Rectal smooth muscle tissue (tissue), 1 donor: ENCODE results near the gene SLC29A3.

Experiments used
- H3K27ac ChIP-seq: one replicate; pipeline ENCODE4 v1.7.0; 2013; ENCODE audit warnings: low read depth, low read length, inconsistent platforms
- H3K27me3 ChIP-seq: one replicate; pipeline ENCODE4 v1.7.0; 2013; ENCODE audit warnings: low read length; ENCODE audit not compliant: control insufficient read depth, insufficient read depth
- H3K36me3 ChIP-seq: one replicate; pipeline ENCODE4 v1.7.0; 2013; ENCODE audit warnings: low read length; ENCODE audit not compliant: control insufficient read depth, insufficient read depth
- H3K4me1 ChIP-seq: one replicate; pipeline ENCODE4 v1.7.0; 2013; ENCODE audit warnings: low read length; ENCODE audit not compliant: control insufficient read depth, insufficient read depth
- H3K4me3 ChIP-seq: one replicate; pipeline ENCODE4 v1.7.0; 2013; ENCODE audit warnings: low read length
- H3K9ac ChIP-seq: one replicate; pipeline ENCODE4 v1.7.0; 2013; ENCODE audit warnings: low read length

SLC29A3 gene

GRCh38 chr10:71338728-71339495 is 19.9 kb downstream of the SLC29A3 start:
- Histone ChIP-seq H3K9ac (no peak overlapping the region), H3K36me3 (no peaks in the 10 kb centered on the region), H3K4me1 (no peaks in the 10 kb centered on the region), H3K27ac (no peak overlapping the region), H3K27me3 (no peaks in the 10 kb centered on the region), H3K4me3 (no peak overlapping the region)

GRCh38 chr10:71339796-71340589 is 20.9 kb downstream of the SLC29A3 start:
- no peak overlapping the region for H3K27ac ChIP-seq
- H3K36me3 ChIP-seq: no peaks in the 10 kb centered on the region
- no peaks in the 10 kb centered on the region for H3K4me1 ChIP-seq
- no peak overlapping the region for H3K9ac ChIP-seq
- no peaks in the 10 kb centered on the region for H3K27me3 ChIP-seq
- H3K4me3 ChIP-seq: no peak overlapping the region

- Histone ChIP-seq H3K27me3 (no peaks in the 10 kb centered on the region), H3K4me3 (no peak overlapping the region), H3K36me3 (no peaks in the 10 kb centered on the region), H3K9ac (no peak overlapping the region), H3K4me1 (no peaks in the 10 kb centered on the region), H3K27ac (no peak overlapping the region)
Measured at GRCh38 chr10:71342573-71343391, 23.7 kb downstream of the SLC29A3 start.

- Histone ChIP-seq H3K27ac (no peak overlapping the region), H3K4me3 (no peak overlapping the region), H3K27me3 (no peaks in the 10 kb centered on the region), H3K36me3 (no peaks in the 10 kb centered on the region), H3K9ac (no peak overlapping the region), H3K4me1 (no peaks in the 10 kb centered on the region)
Measured at GRCh38 chr10:71343392-71343773, 24.3 kb downstream of the SLC29A3 start.

- Histone ChIP-seq H3K4me3 (no peak overlapping the region), H3K9ac (no peak overlapping the region), H3K27ac (no peak overlapping the region), H3K4me1 (no peaks in the 10 kb centered on the region), H3K36me3 (no peaks in the 10 kb centered on the region), H3K27me3 (no peaks in the 10 kb centered on the region)
Measured at GRCh38 chr10:71344154-71344925, 25.3 kb downstream of the SLC29A3 start.

GRCh38 chr10:71344993-71345480 is 26.0 kb downstream of the SLC29A3 start:
- no peaks in the 10 kb centered on the region for H3K27me3 ChIP-seq
- no peak overlapping the region for H3K4me3 ChIP-seq
- no peak overlapping the region for H3K9ac ChIP-seq
- H3K36me3 ChIP-seq: no peaks in the 10 kb centered on the region
- no peaks in the 10 kb centered on the region for H3K4me1 ChIP-seq
- no peak overlapping the region for H3K27ac ChIP-seq

- Histone ChIP-seq H3K9ac (no peak overlapping the region), H3K4me1 (no peaks in the 10 kb centered on the region), H3K27ac (no peak overlapping the region), H3K36me3 (no peaks in the 10 kb centered on the region), H3K4me3 (no peak overlapping the region), H3K27me3 (no peaks in the 10 kb centered on the region)
Measured at GRCh38 chr10:71345694-71346093, 26.6 kb downstream of the SLC29A3 start.

- Histone ChIP-seq H3K4me3 (no peak overlapping the region), H3K27ac (no peak overlapping the region), H3K27me3 (no peaks in the 10 kb centered on the region), H3K9ac (no peak overlapping the region), H3K4me1 (no peaks in the 10 kb centered on the region), H3K36me3 (peaks cover 5% of the 10 kb centered on the region)
Measured at GRCh38 chr10:71346731-71347130, 27.7 kb downstream of the SLC29A3 start.

- Histone ChIP-seq H3K27ac (no peak overlapping the region), H3K4me3 (no peak overlapping the region), H3K27me3 (no peaks in the 10 kb centered on the region), H3K36me3 (peaks cover 5% of the 10 kb centered on the region), H3K9ac (no peak overlapping the region), H3K4me1 (no peaks in the 10 kb centered on the region)
Measured at GRCh38 chr10:71347587-71348395, 28.7 kb downstream of the SLC29A3 start.

- Histone ChIP-seq H3K4me3 (no peak overlapping the region), H3K4me1 (no peaks in the 10 kb centered on the region), H3K27ac (no peak overlapping the region), H3K9ac (no peak overlapping the region), H3K27me3 (no peaks in the 10 kb centered on the region), H3K36me3 (peaks cover 5% of the 10 kb centered on the region)
Measured at GRCh38 chr10:71348850-71349249, 29.8 kb downstream of the SLC29A3 start.

GRCh38 chr10:71349406-71349805 is 30.3 kb downstream of the SLC29A3 start:
- H3K4me3 ChIP-seq: no peak overlapping the region
- no peaks in the 10 kb centered on the region for H3K27me3 ChIP-seq
- H3K4me1 ChIP-seq: no peaks in the 10 kb centered on the region
- no peak overlapping the region for H3K9ac ChIP-seq
- peaks cover 5% of the 10 kb centered on the region for H3K36me3 ChIP-seq
- no peak overlapping the region for H3K27ac ChIP-seq
